SIG-M5 (cell line): ENCODE results near the gene FLT4.

Source experiments
- DNase-seq: peaks from one replicate; lab custom pipeline; 2025; lab: John Stamatoyannopoulos, UW

Gene FLT4

GRCh38 chr5:180642181-180642775, 7.1 kb downstream of the FLT4 start:
- DNase-seq = no peak

GRCh38 chr5:180641566-180641900, 7.9 kb downstream of the FLT4 start:
- DNase-seq = no peak

- no peak for DNase-seq
Observed at GRCh38 chr5:180640861-180641565, 8.4 kb downstream of the FLT4 start.

- no peak for DNase-seq
Observed at GRCh38 chr5:180640611-180640860, 8.9 kb downstream of the FLT4 start.

- no peak for DNase-seq
Observed at GRCh38 chr5:180639741-180640610, 9.4 kb downstream of the FLT4 start.

GRCh38 chr5:180639287-180639686, 10.1 kb downstream of the FLT4 start:
- no peak for DNase-seq

GRCh38 chr5:180637962-180638680, 11.3 kb downstream of the FLT4 start:
- no peak for DNase-seq

GRCh38 chr5:180636403-180637075, 12.9 kb downstream of the FLT4 start:
- no peak for DNase-seq

GRCh38 chr5:180636016-180636402, 13.4 kb downstream of the FLT4 start:
- no peak for DNase-seq

- DNase-seq = no peak
Observed at GRCh38 chr5:180633283-180634177, 15.9 kb downstream of the FLT4 start.

- DNase-seq = no peak
Observed at GRCh38 chr5:180632768-180633167, 16.6 kb downstream of the FLT4 start.

GRCh38 chr5:180631549-180632383, 17.6 kb downstream of the FLT4 start:
- DNase-seq = no peak

GRCh38 chr5:180630426-180630825, 19.0 kb downstream of the FLT4 start:
- DNase-seq = no peak

GRCh38 chr5:180629831-180630382, 19.5 kb downstream of the FLT4 start:
- no peak for DNase-seq

GRCh38 chr5:180628827-180629750, 20.3 kb downstream of the FLT4 start:
- DNase-seq = no peak

GRCh38 chr5:180628211-180628610, 21.2 kb downstream of the FLT4 start:
- no peak for DNase-seq

- no peak for DNase-seq
Observed at GRCh38 chr5:180627386-180628120, 21.8 kb downstream of the FLT4 start.
